Gastrocnemius medialis (tissue), 4 donors: Measurements from ENCODE around the gene SPATA2.

Source experiments
- CTCF ChIP-seq, 5 experiments: fragments of 450-650 bp in 3 of 5; fragments of 200-600 bp in 2 of 5; sonication (generic) in 2 of 5; IDR thresholded peaks in 4 of 5; conservative IDR thresholded peaks in 1 of 5; 1 replicate in 4 of 5; 2 replicates in 1 of 5; pipeline ENCODE4 v1.5.1; 2016 to 2019; ENCODE audit warnings: antibody characterized with exemption in 5 of 5, mild to moderate bottlenecking in 3 of 5, moderate library complexity in 3 of 5
- POLR2A ChIP-seq, 2 donors: fragments of 450-650 bp; IDR thresholded peaks; one replicate each; pipeline ENCODE4 v1.6.1; 2017; ENCODE audit warnings: antibody characterized with exemption in 2 of 2, mild to moderate bottlenecking in 2 of 2, moderate library complexity in 2 of 2

GRCh38 chr20:49905415-49906091, 9.8 kb downstream of the SPATA2 start:
- TF ChIP-seq CTCF (IDR thresholded peaks at IDR 0.05 in 4 of 5, conservative IDR thresholded peaks at IDR 0.05 in 1 of 5) (no peak), POLR2A (IDR thresholded peaks at IDR 0.05) (no peak)
